Activated CD4-positive, alpha-beta T cell treated with anti-CD3 and anti-CD28 coated beads for 1 hour (primary cell): ENCODE results near the gene TEDC1.

Experiments
- DNase-seq: peaks from one replicate; pipeline ENCODE4 v3.0.0-alpha.2; 2020

The TEDC1 gene

DNA sequence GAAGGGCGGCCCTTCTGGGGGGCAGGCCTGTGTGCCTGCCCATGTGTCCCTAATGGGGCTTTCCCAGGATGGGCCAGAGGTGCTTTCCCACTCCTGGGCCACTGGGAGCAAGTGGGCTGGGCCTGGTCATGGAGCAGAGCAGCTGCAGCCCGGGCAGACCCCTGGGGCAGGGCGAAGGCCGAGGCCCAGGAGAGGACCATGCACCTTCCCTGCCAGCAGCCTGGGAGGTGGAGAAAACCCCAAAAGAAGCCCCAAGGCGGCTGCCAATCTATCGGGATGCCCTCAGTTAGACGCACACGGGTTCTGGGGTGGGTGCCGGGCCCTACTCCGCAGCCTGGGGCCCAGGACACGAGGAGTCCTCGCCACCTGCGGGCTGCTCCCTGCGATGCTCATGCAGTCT, 32.5 kb upstream of the TEDC1 start:
- no peak for DNase-seq

DNA sequence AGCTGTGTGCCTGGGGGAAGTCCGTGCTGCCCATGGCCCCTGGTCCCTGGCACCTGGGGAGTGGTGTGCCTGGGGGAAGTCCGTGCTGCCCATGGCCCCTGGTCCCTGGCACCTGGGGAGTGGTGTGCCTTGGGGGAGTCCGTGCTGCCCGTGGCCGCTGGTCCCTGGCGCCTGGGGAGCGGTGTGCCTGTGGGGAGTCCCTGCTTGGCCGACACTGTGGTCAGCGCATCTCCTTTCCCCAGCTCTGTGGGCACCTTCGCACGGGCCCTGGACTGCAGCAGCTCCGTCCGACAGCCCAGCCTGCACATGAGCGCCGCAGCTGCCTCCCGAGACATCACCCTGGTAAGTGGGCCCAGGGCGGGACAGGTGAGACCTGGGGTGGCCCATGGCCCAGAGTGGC, 30.9 kb upstream of the TEDC1 start:
- DNase-seq, result no peak

- DNase-seq, result no peak
These were observed 30.4 kb upstream of the TEDC1 start for GRCh38 chr14:105460616-105461015.

DNA sequence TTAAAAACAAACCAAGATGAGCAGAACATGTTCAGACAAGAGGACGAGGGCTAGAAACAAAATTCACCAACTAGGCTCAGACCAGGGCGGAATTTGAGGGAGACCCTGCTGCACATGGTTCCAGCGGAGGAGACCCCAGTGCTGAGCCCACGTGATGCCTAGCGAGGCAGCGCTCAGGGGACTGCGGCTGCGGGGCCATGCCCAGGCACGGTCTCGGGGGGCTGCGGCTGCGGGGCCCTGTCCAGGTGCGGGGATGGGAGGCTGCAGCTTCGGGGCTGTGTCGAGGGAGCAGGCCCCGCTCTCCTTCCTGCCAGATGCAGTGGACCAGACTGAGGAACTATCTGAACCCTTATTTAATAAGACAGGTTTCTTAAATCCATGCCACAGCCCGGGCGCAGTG, 29.1 kb upstream of the TEDC1 start:
- DNase-seq, result no peak

DNA sequence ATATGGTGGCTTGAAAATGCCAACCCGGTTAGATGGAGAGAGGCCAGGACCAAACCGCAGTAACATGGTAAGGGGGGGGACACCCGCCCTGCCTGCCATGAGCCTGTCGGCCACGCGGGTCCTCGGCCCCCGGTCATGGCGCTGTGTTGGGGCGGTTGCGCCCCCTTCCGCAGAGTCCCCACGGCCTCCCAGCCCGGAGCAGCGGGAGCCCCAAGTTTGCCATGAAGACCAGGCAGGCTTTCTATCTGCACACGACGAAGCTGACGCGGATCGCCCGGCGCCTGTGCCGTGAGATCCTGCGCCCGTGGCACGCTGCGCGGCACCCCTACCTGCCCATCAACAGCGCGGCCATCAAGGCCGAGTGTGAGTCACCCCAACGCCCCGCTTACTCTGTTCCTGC, 26.5 kb upstream of the TEDC1 start:
- DNase-seq, result no peak

- DNase-seq, result no peak
These were observed 25.6 kb upstream of the TEDC1 start for GRCh38 chr14:105465209-105466031.

GRCh38 chr14:105466531-105467248, 24.4 kb upstream of the TEDC1 start:
- no peak for DNase-seq

DNA sequence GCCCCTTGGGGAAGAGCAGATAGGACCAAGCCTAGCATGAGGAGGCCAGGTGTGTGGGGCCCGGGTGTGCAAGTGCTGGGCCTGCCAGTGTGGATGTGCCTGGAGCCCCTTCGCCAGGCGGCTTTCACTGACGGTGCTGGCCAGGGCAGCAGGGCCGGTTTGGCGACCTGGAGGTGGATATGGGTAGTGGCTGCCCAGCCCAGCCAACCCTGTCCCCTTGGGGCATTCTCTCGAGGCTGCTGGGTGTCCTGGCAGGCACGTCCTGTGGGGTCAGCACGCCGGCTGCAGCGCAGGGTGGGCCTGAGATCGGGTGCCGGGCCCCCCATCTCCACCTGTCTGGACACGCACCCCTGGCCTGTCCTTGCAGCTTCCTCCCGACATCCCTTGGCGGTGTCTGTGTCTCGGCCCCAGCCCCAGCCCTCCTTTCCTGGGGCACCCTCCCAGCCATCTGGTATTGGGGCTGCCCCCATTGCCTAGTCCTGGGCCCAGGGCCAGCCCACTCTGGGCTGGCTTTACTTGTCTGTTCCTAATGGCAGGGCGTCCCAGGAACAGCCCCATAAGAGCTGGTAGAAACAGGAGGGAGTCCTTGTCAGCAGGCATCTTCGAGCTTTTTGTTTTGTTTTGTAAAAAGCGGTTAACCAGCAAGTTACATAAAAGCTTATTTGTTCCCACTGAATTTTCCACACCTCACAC, 23.7 kb upstream of the TEDC1 start:
- no peak for DNase-seq

- no peak for DNase-seq
These were observed 23.0 kb upstream of the TEDC1 start for GRCh38 chr14:105467942-105468471.

DNA sequence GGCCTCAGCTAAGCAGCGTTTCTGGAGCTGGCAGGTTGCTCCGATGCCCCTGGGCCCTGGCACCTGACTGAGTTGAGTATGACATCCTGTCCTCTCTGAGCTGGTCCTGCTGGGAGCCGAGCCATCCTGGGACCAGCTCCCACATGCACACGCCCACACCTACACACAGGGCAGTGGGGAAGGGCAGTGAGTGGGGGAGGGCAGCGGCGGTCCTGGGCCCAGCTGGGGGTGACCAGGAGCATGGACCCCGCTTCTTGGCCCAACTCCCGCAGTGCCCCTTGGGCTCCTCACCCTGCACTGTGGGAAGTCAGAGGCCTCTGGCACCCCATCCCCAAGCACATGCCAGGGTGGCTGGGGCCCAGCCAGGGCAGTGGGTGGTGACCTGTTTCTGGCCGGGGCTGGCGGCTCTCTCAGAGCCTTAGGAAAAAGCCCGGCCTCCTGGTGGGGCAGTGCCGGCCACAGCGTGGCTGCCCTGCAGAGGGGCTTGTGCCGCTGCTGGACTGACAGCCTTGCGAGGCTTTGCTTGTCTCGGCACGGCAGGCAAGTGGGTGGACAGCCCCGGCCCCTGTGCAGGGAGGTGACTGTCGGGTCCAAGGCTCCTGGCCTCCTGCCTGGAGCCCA, 22.3 kb upstream of the TEDC1 start:
- no peak for DNase-seq

DNA sequence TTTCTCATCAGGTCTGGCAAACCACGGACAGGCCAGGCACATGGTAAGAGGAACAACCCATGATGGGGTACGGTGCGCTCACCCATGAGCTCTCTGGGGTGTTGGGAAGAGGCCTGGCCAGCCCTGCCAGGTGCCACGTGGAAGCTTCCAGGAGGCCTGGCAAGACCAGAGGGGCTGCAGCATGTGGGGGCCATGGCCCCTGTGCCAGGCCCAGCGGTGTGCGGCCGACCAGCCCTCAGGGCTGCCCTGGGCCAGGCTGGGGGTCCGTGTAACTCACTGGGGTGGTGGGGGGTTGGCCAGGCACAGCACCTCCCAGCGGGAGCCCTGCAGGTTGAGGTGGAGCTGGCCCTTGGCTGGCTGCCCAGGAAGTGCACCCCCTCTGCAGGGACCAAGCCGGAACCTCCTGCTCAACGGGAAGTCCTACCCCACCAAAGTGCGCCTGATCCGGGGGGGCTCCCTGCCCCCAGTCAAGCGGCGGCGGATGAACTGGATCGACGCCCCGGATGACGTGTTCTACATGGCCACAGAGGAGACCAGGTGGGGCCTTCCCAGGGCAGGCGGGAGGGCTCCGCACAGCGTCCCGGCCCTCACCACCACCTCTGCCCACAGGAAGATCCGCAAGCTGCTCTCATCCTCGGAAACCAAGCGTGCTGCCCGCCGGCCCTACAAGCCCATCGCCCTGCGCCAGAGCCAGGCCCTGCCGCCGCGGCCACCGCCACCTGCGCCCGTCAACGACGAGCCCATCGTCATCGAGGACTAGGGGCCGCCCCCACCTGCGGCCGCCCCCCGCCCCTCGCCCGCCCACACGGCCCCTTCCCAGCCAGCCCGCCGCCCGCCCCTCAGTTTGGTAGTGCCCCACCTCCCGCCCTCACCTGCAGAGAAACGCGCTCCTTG, 21.3 kb upstream of the TEDC1 start:
- DNase-seq, result no peak

- DNase-seq, result no peak
These were observed 20.4 kb upstream of the TEDC1 start for GRCh38 chr14:105470350-105471296.

DNA sequence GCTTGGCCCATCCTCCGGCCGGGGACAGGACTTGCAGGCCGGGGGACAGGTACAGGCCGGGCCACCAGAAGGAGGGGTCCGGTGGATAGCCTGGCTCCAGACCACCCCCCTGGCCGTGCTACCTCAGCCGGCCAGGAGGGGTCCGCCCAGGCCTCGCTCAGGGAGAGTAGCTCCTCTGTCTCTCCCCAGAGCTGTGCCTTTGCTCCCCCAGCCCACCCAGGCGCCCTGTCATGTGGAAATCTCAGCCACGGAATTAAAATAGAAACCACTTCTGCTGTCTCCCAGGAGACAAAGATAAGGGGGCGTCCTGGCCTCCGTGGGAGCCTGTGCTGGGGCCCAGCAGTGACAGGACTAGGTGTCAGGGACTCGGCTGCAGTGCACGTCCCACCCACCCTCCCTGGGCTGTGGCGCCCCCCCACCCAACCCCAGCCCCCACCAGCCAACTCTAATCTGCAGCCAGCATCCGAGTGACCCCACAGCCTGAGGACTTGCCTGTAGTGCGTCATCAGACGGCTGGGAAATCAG, 19.7 kb upstream of the TEDC1 start:
- no peak for DNase-seq

DNA sequence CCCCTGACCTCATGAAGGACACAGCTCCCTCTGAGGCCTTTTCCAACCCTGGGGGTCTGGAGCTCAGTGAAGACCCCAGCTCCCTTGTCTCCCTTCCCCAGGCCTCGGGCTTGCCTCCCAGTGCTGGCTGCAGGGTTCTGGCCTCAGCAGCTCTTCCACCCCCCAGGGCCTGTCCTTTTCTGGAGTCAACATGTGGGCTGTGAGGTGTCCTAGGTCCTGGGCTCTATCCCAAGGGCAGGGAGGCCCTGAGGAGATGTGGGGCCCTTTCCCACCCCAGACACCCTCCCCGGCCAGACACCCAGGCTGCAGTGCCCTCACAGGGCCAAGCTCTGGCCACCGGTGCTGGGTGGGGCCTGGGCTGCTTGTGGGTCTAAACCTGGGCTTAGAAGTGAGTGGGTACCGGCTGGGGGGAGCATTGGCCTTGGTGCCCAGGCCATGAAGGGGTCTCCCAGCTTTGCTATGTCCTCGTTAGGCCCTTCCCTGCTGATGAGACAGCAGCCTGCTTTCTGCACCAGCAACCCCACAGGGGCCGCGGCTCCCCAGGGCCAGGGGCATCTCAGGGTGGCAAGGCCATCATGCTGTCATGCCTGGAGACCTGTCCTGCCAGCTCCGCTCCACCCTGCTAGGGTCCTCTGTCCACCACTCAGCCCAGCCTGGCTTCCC, 19.1 kb upstream of the TEDC1 start:
- DNase-seq, result no peak

DNA sequence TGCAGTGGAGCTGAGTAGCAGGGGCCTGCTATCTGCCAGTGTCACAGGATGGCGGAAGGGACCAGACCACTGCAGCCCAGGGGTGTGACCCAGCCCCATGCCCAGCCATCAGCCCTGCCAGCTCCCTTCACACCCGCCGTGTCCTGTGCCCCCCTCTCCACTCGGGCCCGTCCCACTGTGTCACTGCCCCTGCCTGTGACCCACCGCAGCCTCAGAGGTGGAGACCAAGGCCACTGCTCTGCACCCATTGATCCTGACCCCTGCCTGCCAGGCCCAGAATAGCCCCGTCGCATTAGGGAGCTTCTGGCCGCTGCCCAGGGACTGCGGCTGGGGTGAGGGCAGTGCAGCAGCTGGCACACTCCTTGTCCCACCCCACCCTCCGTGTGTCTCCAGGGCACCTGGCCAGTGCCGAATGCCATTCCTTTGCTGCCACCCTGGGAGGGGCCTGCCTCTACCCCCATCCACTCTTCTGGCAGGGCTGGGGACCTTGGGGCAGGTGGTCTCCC, 18.5 kb upstream of the TEDC1 start:
- no peak for DNase-seq

DNA sequence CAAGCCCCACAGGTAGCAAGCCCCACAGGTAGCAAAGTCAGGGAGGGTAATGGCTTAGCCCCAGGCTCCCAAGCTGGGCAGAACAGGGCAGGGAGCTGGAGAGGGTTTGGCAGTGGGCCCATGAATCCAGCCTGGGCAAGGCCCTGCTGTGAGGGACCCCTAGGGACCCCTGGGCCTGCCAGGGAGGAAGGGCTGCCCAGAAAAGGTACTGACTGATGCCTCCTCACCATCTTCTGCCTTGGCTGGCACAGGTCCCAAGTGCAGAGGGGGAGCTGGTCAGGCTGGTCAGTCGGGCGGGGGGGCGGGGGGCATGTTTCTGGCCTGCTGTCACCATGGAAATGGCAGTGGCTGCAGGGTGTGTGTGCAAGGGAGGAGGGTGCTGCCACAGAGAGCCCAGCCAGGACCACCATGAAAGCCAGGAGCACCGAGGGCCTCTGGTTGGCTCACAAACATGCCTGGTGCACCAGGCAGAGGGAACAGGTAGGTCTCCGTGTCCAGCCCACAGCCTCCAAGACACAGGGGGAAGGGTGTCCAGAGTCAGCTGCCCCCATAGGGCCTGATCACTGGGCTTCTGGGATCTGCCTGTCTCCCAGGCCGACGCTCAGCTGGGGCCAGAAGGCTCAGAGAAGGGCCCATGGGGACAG, 17.9 kb upstream of the TEDC1 start:
- DNase-seq, result no peak

DNA sequence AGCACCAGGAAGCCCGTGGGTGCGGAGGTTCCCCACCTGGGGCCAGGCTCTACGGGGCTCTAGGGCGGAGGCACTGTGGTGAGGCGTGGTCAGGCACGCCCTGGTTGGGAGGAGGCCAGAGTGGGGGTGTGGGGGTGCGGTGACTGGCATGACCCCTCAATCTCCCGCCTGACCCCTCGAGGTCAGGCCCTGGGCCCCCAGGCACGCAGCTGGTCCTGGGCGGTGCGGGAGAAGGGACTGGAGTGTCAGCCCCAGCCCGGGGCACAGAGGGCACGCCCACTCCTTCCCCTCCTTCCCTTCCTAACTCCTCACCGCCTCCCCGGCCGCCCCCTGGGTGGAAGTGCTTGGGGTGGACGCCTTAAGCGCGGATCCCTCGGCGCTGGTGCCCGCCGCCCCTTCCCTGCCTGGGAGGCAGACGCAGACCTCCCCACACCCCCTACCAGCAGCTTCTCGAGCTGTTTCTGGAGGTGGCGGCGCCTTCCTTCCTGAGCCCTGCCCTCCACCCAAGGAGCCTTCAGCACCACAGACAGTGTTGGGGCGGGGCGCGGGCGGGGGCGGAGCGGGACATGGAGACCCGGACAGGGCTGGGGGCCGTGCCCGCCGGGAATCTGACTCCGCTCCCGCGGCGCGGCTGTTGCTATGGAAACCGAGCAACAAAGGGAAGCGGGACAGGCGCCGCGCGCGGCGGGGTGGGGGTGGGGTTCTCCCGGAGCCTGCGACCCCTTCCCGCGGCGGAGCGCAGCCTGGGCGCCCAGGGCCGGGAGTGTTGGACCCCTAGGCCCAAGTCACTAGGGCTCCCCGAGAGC, 17.2 kb upstream of the TEDC1 start:
- peak; percentile 59 for DNase-seq
